SHP77 treated with DMSO at 0.1 percent for 48 hours (cell line): ENCODE measurements around the gene MED20.

Experiments used
- DNase-seq: peaks from one replicate; lab custom pipeline; 2025; lab: John Stamatoyannopoulos, UW

Gene MED20

DNA sequence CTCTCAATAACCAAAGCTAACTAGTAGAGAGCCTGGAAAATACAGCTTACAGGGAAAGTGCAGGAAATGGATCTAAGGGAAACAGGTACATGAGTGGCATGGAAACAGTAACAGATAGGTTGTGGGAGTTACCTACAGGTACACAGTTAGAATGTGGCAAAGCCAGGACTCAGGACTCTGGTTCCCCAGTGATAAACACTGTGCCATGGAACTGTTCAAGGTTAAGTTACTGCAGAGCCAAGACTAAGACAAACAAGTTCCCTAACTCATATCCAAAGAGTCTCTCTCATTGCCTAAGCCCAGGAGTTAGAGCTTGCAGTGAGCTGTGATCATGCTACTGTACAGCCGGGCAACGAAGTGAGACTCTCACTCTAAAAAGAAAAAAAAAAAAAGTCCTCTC, 6.6 kb downstream of the MED20 start:
- no peak for DNase-seq

GRCh38 chr6:41909727-41910126, 11.2 kb downstream of the MED20 start:
- no peak for DNase-seq

DNA sequence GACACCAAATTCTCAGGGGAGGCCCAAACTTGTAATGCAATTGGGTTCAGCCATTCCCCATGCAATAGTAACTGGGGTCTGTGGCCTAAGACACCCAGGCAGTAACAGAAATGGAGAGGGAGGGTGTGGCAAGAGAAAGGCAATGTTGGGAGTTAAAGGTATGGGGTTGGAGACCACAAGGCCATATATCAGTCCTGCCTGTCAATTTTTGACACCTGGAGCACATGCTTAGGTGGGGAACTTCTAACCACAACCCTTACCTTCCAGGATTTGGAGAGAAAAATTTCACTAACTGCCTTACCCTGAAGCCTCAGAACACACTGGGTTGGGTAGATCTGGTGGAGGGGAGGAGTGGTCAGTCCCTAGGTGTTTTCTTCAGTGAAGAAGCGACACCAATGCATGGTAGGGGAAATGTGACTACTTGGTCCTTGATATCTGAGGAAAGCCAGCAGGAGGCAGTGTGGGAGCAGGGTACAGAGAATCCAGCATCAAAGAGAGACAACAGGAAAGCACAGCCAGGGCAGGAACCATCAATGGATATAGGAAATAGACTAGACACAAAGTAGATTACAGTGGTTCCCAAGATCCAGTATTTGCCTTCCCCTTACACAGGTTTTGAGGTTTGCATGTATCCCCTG, 18.9 kb downstream of the MED20 start:
- no peak for DNase-seq

DNA sequence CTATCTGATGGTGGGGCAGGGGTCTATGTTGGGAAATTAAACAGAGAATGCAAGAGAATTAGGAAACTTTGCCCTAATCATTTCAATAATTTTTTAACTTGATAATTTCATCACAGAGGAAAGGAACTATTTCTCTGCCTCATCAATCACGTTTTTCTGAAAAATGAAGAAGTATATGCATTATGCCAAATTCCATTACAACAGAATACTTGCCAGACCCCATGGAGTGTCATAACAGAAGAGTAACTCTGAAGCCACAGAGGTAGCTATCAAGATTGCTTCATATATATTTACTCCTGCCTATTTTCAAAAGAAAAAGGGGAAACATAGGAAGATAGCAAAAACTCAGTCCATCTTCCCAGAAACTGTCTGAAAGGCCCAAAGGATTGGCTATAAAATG, 20.1 kb downstream of the MED20 start:
- no peak for DNase-seq

DNA sequence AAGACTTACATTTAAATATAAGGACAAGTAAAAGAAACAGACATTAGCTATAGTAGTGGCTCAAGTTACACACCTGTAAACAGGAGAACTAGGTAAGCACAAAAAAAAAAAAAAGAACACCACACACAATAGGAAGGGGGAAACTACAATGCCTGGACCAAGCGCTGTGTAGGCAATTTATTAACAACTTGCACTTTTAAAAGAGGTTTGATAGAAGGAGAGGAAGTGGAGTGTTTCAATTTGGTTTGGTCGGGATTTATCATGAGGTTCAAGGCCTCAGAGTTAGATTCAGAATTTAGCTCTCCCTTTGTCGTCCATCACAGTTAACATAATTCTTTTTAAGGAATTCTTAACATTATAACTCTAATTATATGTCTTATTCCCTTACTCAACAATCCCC, 24.7 kb downstream of the MED20 start:
- DNase-seq = no peak

DNA sequence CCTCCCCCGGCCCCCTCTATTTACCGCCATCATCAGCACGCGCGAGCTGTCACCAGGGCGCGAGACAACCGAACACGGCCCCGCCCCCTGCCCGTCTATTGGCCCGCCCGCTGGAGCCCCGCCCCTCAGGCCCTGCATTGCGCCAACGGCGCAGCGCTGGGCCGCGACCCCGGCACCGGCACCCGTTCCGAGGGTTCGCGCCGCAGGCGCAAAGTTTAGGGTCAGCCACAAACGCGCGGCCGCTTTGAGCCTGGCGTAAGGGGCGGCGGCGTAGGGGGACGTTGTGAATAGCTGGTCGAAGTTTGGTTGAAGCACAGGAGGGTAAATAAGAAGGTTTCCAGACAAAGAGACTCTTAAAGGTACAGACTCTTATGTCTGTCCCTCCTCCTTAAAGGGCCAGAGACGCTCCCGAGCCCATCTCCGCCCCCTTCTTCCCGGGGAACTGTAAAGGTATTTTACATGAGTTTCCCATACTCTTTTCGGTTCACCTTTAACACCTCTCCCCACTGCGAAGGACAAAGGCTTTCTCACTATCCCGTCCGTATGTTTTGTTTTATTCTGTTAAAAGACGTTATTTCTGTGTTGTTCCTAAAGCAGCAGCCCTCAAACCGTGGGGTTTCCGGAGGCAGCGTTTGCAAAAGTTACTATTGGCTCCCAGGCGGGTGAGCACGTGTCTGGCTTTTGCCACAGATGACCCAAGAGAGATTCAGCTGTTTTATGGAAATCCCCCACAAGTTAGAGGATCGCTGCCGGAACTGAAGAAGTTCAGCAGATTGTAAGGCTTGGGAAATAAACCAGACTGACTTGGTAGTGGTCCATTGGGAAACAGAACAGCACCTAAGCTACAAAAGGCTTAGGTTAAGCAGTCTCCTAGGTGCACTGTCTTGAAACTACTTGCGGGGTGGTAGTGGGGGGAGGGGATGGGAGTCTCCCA, 25.4 kb downstream of the MED20 start, which contains the start of gene USP49:
USP49 (minus strand) TSS at position 76 of the 934 bp plus-strand sequence. CDS start 88,392 bp downstream, outside the sequence.
- peak; percentile 56 for DNase-seq

DNA sequence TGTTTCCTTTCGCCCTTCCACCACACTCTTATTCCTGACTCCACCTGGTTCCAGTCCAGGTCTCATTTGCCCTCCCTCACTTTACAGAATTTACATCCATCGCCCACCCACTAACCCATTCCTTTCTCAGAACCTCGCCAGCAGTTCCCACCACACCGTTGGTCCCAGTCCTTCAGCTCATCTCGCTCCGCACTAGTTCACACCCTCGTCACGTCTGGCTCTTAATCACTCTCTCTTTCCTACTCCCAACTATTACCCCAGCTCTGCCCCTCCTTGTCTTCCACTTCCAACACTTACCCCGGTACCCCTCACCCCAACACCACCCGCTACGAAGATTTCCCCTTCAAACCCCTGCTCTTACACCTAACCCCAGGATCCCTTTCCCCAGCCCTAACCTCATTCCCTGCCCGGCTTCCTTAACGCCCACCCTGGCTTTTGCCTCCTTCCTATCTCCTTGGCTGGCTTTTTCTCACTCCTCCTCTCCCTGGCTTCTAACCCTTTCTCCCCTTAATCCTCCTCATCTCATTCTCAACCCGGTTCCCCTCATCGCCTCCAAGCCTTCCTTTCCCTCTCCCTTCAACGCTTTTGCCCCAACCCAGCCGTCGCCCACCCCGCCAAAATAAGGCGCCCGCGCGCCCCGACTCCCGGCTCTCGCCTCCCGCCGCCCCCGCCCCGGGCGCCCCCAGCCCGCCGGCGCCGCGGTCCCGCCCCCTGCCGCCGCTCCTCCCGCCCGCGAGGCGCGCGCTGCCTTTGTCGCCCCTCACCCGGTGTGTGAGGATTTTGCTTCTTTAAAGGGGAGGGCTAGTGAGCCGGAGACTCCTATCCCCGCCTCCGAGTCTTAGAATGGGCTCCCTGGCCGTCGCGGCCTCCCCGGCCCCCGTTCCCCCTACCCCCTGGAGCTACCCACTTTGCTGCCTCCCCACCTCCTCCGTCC, 26.3 kb downstream of the MED20 start:
- DNase-seq = no peak

GRCh38 chr6:41892921-41893564, 27.9 kb downstream of the MED20 start:
- no peak for DNase-seq

GRCh38 chr6:41887331-41887751, 33.6 kb downstream of the MED20 start:
- DNase-seq = no peak

- DNase-seq = no peak
These were observed 35.0 kb downstream of the MED20 start for GRCh38 chr6:41885930-41886329.

DNA sequence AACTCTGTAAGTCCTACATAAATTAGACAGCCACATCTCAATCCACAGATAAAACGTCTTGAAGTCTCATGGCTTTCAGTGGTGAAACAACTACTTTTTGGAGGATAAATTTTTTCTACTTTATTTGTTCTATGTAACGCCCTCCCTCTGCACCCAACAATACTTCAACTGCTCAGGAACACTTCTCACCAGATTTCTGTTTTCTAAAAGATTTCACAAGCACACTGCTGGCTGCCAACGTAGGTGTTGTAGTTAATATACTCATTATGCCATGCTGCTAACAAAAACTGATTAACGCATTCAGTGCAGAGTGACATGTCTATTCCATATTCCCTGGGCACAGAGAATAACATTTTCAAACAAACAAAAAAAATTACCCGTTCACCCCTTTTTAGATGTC, 36.0 kb downstream of the MED20 start:
- no peak for DNase-seq

GRCh38 chr6:41881506-41881905, 39.4 kb downstream of the MED20 start:
- no peak for DNase-seq

DNA sequence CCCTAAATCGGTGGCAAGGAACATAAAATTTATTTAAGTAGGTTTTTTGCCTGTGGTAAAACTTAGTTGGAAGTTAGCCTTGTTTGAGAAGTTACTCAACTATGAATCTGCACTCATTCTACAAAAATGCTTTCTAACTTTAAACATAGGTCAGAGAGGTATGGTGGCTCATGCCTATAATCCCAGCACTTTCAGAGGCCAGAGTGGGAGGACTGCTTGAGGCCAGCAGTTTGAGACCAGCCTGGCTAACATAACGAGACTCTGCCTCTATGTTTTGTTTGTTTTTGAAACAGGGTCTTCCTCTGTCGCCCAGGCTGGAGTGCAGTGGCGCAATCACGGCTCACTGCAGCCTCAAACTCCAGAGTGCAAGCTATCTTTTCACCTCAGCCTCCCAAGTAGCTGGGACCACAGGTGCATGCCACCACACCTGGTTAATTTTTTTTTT, 42.0 kb downstream of the MED20 start:
- DNase-seq = no peak

DNA sequence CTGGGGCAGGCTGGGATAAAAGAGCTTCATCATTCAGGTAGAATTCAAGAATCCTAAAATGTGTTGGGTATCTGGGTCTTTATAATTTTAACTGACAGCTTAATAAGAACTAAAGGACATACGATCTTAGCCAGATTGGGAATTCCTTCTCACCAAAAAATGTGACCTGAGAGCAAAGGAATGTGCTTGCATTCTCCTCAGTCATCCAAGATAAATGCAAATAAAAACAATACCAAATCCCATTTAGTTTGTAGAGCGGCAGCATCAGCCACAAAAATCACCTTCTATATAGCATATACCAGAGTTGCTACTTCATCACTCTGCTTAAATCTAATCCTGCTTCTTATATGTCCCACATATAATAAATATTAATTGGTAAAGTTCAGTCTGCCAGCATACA, 42.7 kb downstream of the MED20 start:
- no peak for DNase-seq

- no peak for DNase-seq
These were observed 43.8 kb downstream of the MED20 start for GRCh38 chr6:41877051-41877680.

DNA sequence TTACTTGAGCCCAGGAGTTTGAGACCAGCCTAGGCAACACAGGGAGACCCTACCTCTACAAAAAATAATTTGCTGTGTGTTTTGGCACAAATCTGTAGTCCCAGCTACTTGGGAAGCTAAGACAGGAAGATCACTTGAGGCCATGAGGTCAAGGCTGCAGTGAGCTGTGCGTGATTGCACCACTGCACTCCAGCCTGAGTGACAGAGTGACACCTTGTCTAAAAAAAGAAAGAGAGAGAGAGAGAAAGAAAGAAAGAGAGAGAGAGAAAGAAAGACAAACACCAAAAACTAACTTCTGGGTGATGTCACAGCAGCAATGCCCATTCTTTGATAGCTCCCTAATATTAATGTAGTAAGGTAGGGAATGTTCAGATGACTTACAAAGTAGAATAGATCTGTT, 46.2 kb downstream of the MED20 start:
- no peak for DNase-seq

DNA sequence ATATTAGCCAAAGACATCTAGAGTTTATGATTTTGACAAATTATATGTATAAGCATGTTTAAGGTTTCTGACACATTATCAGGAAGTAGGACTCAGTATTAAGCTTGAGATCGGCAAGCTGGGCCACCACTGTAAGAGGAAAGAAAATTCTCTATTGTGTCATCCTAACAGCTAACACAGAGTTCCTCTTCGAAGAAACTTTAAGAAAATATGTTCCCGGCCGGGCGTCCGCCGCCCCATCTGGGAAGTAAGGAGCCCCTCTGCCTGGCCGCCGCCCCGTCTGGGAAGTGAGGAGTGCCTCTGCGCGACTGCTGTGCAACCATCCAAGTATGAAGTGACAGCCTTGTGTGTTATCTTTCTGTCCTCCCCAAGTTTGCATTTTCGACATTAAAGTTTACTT, 48.8 kb downstream of the MED20 start:
- DNase-seq = no peak

DNA sequence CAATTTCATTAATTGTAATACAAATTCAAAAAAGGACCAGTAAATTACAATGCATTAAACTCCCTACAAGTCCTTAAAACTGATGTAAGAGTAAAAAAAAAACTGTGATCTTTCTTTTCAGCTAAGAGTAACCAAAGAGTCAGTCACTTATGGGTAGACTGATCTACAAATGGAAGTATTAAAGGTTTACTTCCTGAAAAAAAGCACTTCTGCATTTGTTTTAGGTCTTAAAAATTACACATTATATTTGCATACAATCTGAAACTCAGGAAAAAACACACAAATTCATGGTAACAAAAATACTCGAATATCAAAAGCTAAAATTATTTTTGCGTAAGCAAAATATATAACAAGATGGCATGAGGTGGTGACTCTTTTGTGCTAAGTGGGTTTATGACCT, 49.2 kb downstream of the MED20 start:
- no peak for DNase-seq

GRCh38 chr6:41859356-41859755, 61.6 kb downstream of the MED20 start:
- DNase-seq = no peak

DNA sequence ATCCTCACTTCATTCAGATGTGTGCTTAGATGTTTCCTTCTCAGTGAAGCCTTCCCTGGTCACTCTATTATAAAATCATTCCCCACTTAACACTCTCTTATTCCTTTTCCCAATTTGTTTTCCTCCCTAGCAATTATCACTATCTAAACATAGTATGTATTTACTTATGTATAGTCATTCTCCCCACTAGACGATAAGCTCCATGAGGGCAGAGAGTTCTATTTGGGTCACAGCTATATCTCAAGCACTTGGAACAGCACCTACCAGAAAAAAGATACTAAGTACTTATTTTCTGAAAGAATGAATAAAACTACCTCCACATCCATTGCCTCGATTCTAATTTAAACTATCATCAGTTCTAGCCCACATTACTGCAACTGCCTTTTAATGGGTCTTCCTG, 62.2 kb downstream of the MED20 start:
- no peak for DNase-seq
